HL-60 (cell line): ENCODE data around the gene DENND1A.

ENCODE experiments used
- DNase-seq, 2 experiments: peaks; one replicate each; pipeline ENCODE4 v3.0.0-alpha.2; 2010 to 2020; ENCODE audit warnings: low read depth in 1 of 2, low spot score in 1 of 2
- H3K27ac ChIP-seq: fragments of 250-450 bp; sonication (Bioruptor Pico); replicated peaks from 2 replicates; pipeline ENCODE4 v1.5.1; 2020; ENCODE audit warnings: mild to moderate bottlenecking, moderate library complexity
- H3K27me3 ChIP-seq: fragments of 250-450 bp; sonication (Bioruptor Pico); 2 replicates; pipeline ENCODE4 v1.5.1; 2021; ENCODE audit warnings: mild to moderate bottlenecking, moderate library complexity; ENCODE audit not compliant: insufficient read depth, poor library complexity, severe bottlenecking
- H3K4me3 ChIP-seq: replicated peaks from 2 replicates; pipeline ENCODE4 v1.5.1; 2011; ENCODE audit warnings: mild to moderate bottlenecking, control low read depth, low read length; ENCODE audit not compliant: insufficient read depth
- CTCF ChIP-seq: IDR thresholded peaks from one replicate; pipeline ENCODE4 v1.5.1; 2011; ENCODE audit warnings: low read length, control low read depth, inconsistent platforms; ENCODE audit not compliant: insufficient read depth
- GABPA ChIP-seq: IDR thresholded peaks from 2 replicates; pipeline ENCODE4 v1.6.1; 2012; ENCODE audit warnings: low read depth
- POLR2AphosphoS5 ChIP-seq: IDR thresholded peaks from 2 replicates; pipeline ENCODE4 v1.6.1; 2012; ENCODE audit warnings: low read depth
- SPI1 ChIP-seq: IDR thresholded peaks from 2 replicates; pipeline ENCODE4 v1.6.1; 2012; ENCODE audit warnings: low read depth, mild to moderate bottlenecking, borderline replicate concordance
- TF ChIP-seq, protein P1 (sequence below): IDR thresholded peaks from 2 replicates; pipeline ENCODE4 v1.6.1; 2012; ENCODE audit warnings: low read depth; ENCODE audit not compliant: insufficient replicate concordance

DENND1A gene

GRCh38 chr9:123365287-123365880, 564.5 kb downstream of the DENND1A start:
- no peak for DNase-seq
- H3K27ac ChIP-seq = no peak overlapping the region
- no peak overlapping the region for H3K4me3 ChIP-seq
- TF ChIP-seq, protein P1, sequence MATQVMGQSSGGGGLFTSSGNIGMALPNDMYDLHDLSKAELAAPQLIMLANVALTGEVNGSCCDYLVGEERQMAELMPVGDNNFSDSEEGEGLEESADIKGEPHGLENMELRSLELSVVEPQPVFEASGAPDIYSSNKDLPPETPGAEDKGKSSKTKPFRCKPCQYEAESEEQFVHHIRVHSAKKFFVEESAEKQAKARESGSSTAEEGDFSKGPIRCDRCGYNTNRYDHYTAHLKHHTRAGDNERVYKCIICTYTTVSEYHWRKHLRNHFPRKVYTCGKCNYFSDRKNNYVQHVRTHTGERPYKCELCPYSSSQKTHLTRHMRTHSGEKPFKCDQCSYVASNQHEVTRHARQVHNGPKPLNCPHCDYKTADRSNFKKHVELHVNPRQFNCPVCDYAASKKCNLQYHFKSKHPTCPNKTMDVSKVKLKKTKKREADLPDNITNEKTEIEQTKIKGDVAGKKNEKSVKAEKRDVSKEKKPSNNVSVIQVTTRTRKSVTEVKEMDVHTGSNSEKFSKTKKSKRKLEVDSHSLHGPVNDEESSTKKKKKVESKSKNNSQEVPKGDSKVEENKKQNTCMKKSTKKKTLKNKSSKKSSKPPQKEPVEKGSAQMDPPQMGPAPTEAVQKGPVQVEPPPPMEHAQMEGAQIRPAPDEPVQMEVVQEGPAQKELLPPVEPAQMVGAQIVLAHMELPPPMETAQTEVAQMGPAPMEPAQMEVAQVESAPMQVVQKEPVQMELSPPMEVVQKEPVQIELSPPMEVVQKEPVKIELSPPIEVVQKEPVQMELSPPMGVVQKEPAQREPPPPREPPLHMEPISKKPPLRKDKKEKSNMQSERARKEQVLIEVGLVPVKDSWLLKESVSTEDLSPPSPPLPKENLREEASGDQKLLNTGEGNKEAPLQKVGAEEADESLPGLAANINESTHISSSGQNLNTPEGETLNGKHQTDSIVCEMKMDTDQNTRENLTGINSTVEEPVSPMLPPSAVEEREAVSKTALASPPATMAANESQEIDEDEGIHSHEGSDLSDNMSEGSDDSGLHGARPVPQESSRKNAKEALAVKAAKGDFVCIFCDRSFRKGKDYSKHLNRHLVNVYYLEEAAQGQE = no peak
- no peak for TF ChIP-seq SPI1
- H3K27me3 ChIP-seq = no peaks in the 10 kb centered on the region

DNA sequence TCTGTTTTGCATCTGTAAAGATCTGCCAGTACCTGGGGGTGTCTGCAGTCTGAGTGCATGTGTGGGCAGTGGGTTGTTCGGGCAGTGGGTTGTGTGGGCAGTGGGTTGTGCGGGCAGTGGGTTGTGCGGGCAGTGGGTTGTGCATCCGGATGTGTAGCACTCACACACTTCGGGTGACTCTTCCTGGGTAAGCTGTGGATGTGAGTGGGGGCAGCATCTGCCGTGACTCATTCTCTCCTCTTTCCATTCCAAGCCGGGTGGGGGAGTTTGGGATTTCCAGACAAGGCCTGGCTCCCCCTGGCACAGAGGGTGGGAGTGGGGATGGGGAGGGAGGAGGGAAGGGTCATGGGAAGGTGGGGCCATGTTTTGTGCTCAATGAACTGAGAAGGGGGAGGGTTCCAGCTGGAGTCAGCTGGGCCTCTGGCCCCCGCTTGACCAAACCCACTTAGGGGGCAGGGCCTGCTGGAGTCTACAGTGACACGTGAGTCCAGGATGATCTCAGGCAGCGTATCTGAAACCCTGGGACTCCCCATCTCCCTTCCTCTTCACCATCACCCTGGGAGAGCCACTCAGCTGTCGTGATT, 565.6 kb downstream of the DENND1A start:
- no peak for TF ChIP-seq CTCF
- TF ChIP-seq GABPA = no peak
- no peak for TF ChIP-seq POLR2AphosphoS5
- TF ChIP-seq, protein P1 = no peak
- TF ChIP-seq SPI1 = no peak
- DNase-seq = no peak
- Histone ChIP-seq H3K27me3 (no peaks in the 10 kb centered on the region), H3K27ac (no peak overlapping the region), H3K4me3 (no peak overlapping the region)

GRCh38 chr9:123362856-123363255, 567.1 kb downstream of the DENND1A start:
- no peak for DNase-seq
- no peak overlapping the region for H3K27ac ChIP-seq
- no peaks in the 10 kb centered on the region for H3K27me3 ChIP-seq
- TF ChIP-seq POLR2AphosphoS5 (no peak), SPI1 (no peak), CTCF (no peak), GABPA (no peak)
- TF ChIP-seq, protein P1 = no peak
- no peak overlapping the region for H3K4me3 ChIP-seq
